NOMO-1 treated with DMSO at 0.1 percent for 48 hours (cell line): ENCODE data around the gene CLBA1.

Source experiments
- DNase-seq: peaks from one replicate; lab custom pipeline; 2025; ENCODE audit not compliant: unreplicated experiment; lab: John Stamatoyannopoulos, UW

CLBA1 gene

GRCh38 chr14:104979758-104980610 lies 5.6 kb upstream of the CLBA1 start:
- no peak for DNase-seq

GRCh38 chr14:104980611-104981531 lies 4.7 kb upstream of the CLBA1 start:
- no peak for DNase-seq

GRCh38 chr14:104981699-104982541 lies 3.7 kb upstream of the CLBA1 start:
- no peak for DNase-seq

- DNase-seq, result no peak
Measured at GRCh38 chr14:104982548-104983230, 2.9 kb upstream of the CLBA1 start.

- DNase-seq, result no peak
Measured at GRCh38 chr14:104983231-104983721, 2.3 kb upstream of the CLBA1 start.

- no peak for DNase-seq
Measured at GRCh38 chr14:104984056-104984894, 1.3 kb upstream of the CLBA1 start.

GRCh38 chr14:104986487-104987164 lies 1.0 kb downstream of the CLBA1 start:
- DNase-seq, result no peak

GRCh38 chr14:104989236-104989950 lies 3.8 kb downstream of the CLBA1 start:
- no peak for DNase-seq

- DNase-seq, result no peak
Measured at GRCh38 chr14:104989951-104990303, 4.3 kb downstream of the CLBA1 start.

- no peak for DNase-seq
Measured at GRCh38 chr14:104991896-104992230, 6.3 kb downstream of the CLBA1 start.

- no peak for DNase-seq
Measured at GRCh38 chr14:104992501-104992900, 6.9 kb downstream of the CLBA1 start.

- no peak for DNase-seq
Measured at GRCh38 chr14:104993306-104993705, 7.7 kb downstream of the CLBA1 start.

GRCh38 chr14:104993808-104994591 lies 8.4 kb downstream of the CLBA1 start:
- DNase-seq, result no peak

- no peak for DNase-seq
Measured at GRCh38 chr14:104994978-104995377, 9.4 kb downstream of the CLBA1 start.

GRCh38 chr14:104996032-104996431 lies 10.4 kb downstream of the CLBA1 start:
- DNase-seq, result no peak

GRCh38 chr14:104996483-104996882 lies 10.9 kb downstream of the CLBA1 start:
- no peak for DNase-seq

GRCh38 chr14:104998801-104999200 lies 13.2 kb downstream of the CLBA1 start:
- DNase-seq, result no peak

GRCh38 chr14:104999361-104999760 lies 13.8 kb downstream of the CLBA1 start:
- DNase-seq, result no peak
